Peyer's patch (tissue), 4 donors: ENCODE results near the gene PRR35.

Experiments used
- CTCF ChIP-seq, 6 experiments: fragments of 450-650 bp in 4 of 6; fragments of 200-600 bp in 2 of 6; sonication (generic) in 1 of 6; IDR thresholded peaks; one replicate each; pipeline ENCODE4 v1.5.1; 2017 to 2019; ENCODE audit warnings: antibody characterized with exemption in 6 of 6, mild to moderate bottlenecking in 3 of 6, moderate library complexity in 1 of 6
- POLR2A ChIP-seq, 2 donors: fragments of 450-650 bp; IDR thresholded peaks; one replicate each; pipeline ENCODE4 v1.5.1; 2017; ENCODE audit warnings: antibody characterized with exemption in 2 of 2, mild to moderate bottlenecking in 2 of 2, moderate library complexity in 2 of 2

GRCh38 chr16:559021-559380, 1.2 kb upstream of the PRR35 start:
- TF ChIP-seq CTCF (IDR thresholded peaks at IDR 0.05) (no peak), POLR2A (IDR thresholded peaks at IDR 0.05) (no peak)
